T47D (cell line): Measurements from ENCODE around the gene GCC2.

Experiments used
- DNase-seq, 2 experiments: peaks; one replicate each; pipeline versions ENCODE4 v3.0.0 to v3.0.0-alpha.2; 2011 to 2012; ENCODE audit warnings: low read depth in 1 of 2, low spot score in 1 of 2
- JUND ChIP-seq: IDR thresholded peaks from 2 replicates; pipeline ENCODE4 v1.6.1; 2012; ENCODE audit warnings: low read depth
- in situ Hi-C: cut with HindIII; loops from 2 replicates; pipeline ENCODE4 v1.10.0; 2016; ENCODE audit warnings: low sequenced_read_pairs, low pct_unique_long_range_greater_than_20kb

Gene GCC2

DNA sequence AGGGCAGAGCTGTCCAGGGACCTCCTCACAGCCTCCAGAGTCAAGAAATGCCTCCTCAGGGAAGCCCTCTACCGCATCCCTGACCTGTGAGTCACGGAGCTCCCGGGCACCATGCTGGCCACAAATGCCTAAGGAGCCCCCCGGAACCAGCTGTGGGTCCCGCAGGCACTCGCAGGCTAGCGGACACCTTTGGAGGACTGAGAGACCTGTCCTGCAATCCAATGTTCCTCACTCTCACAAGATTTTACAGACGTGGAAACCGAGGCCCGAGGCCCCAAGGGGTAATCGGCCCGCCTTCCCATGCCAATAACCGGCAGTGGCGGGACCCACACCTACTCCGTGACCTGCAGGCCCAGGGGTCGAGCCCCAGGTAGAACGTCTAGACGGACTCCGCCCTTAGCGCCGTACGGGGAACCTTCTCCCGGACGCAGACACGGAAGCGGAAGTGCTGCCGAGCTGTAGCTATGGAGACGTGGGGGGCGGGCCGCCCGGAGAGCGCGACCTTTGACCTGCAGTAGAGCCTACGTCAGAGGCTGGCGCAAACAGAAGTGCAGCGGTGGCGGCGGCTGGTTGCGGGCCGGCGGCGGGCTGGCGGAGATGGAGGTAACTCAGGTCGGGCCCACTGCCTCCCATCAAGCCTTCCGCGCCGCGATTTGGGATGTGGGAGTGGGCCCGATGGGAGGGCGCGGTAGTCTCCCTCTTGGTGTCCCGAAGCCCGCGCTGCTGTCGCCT, at the start of gene GCC2:
Gene GCC2, plus strand, starts transcription at position 529 of the 732 bp plus-strand sequence. Its CDS starts 69 bp downstream, at position 598.
- in situ Hi-C loops, result no loop called here
- no peak for TF ChIP-seq JUND

DNA sequence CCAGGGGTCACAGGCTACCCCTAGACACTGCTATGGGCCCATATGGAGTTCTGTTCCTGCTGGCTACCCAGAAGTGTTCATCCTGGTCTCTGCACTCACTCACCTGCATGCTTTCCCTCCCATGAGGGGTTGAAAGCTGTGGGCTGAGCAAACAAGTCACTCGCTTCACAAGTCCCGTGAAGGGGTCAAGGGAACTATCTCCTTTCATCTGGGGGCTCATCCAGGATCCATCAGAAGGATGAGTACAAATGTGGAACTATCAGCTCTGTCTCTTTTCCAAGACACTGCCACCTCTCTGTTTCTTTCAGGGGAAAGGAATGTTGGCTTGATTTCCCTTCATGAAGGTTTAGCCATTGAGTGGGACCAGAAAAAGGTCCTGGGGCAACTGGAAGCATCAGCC, 49.5 kb upstream of the GCC2 start:
- in situ Hi-C loops, result no loop called here
- no peak for TF ChIP-seq JUND
- no peak for DNase-seq

More for the DNA sequence above, at the start of gene GCC2:
- peak; percentile 52 to 93 for DNase-seq

GRCh38 chr2:108401800-108402199, 47.2 kb upstream of the GCC2 start:
- in situ Hi-C loops, result no loop called here
- no peak for TF ChIP-seq JUND
- DNase-seq, result no peak

DNA sequence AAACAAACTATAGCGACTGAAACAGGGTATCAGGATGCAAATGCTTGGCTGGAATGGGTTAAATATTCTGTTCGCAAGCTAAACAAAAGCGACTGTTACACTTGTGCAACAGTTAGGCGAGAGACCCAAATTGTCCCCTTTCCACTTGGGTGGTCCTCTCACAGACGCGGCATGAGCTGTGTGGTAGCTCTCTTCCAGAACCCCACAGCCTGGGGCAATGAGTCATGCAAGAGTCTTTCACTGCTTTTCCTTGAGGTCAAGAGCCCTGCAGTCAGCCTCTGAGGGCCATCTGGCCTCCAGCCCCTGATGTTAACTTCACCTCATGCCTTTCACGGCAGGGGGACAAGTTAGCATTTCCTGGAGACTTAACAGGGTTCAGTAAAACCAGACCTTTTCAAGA, 45.5 kb upstream of the GCC2 start:
- TF ChIP-seq JUND, result no peak
- DNase-seq, result no peak
- in situ Hi-C loops, result no loop called here

DNA sequence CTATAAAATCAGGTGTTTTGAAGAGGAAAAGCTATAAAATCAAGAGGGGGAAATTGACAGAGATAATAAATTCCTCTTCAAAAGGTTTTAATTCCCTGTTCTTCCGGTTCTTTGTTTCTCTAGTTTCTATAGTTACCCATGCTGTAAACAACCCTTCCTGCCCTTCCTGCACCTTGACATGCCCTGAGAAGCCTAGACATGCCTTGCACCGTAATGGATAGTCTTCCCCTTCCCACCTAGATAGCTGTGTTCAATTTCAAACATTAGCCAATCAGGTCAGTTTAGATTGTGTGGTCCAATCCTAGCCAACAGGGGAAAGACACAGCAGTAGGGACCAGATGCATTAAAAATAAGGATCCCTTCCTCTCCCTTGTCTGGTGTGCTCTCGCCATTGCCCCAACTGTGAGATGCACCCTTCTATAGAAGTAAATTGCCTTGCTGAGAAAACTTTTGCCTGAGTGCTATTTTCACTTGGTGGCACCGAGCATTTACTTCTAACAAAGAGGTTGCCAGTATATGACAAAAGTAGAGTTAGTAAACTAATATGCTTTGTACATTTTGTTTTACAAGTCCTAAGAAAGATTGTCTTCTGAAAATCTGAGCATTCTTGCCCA, 44.1 kb upstream of the GCC2 start:
- in situ Hi-C loops, result no loop called here
- DNase-seq, result no peak
- no peak for TF ChIP-seq JUND

DNA sequence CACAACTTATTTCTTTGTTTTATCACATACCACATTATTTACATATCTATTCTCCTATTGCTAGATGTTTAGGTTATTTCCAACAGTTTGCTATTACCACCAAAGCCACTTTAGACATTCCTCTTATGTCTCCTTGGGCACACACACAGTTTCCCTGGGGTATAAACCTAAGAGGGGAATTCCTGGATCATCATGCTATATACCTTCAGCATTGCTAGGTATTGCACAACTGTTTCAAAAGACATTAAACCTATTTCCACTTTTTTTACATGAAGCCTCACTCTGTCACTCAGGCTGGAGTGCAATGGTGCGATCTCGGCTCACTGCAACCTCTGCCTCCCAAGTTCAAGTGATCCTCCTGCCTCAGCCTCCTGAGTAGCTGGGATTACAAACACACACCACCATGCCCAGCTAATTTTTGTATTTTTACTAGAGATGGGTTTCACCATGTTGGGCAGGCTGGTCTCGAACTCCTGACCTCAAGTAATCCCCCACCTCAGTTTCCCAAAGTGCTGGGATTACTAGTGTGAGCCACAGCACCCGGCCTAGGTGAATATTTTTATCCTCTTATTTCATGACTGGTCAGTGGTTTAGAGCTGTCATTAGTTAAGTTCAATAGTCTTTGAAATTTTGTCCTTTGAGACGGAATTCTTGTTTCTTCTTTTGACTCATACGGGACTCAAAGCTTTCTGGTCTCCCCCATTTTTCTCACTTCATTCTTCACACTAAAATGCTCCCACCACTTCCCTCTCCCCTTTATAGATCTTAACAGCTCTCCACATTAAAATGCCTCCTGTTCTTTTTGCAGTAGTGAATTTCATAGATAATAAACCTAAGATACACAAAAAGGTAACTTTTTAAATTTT, 40.9 kb upstream of the GCC2 start:
- TF ChIP-seq JUND, result no peak
- in situ Hi-C loops, result no loop called here
- DNase-seq, result no peak

DNA sequence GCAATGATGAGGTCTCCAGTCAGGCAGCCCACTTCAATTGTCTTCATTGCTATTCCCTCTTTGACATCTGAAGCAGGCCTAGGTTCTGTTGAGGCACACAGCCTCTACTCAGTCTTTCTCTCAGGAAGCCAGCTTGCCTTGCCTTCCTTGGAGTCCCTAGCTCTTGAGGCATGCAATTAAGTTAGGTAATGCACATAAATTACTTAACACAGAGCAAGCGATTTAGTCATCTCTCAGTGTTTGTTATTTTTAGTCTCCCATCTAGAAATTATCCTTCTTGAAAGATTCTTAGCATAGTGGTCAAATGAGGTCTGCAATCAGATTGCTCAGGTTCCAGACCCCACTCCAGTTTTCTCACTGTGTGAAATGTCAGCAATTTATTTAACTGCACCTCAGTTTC, 39.2 kb upstream of the GCC2 start:
- in situ Hi-C loops, result no loop called here
- no peak for DNase-seq
- TF ChIP-seq JUND, result no peak

DNA sequence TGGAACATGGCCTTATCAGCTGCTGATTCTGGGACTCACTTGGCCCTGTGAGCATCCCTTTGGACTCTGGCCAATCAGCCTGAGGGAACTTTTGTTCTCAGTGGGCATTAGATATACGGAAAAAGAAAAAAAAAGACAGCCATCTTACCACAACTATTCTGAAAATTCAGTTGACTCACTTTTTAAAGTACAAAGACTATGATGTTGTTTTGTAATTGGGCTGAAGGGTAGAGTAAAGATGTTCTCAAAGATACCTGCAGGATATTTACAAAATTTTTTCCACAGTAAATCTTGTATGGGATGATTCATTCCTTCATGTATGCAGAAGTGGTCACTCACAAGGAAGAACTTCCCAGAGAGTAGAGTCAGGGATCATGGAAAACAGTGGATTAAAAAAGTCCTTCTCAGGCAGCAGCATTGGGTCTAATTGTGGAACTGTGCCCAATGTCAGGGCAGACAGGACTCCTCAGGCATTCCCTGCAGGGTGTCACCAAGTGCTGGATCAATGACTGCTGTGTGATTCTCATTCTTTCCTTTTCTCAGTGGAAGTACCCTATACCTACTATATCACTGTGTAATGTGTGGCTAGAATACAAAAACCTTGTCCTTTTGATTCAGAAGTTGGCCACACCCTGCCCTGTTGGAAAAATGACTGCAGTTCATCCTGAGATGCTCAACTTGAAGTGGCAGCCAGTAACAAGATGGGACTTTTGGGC, 35.9 kb upstream of the GCC2 start:
- peak in 1 of 2 experiments; percentile 19 for DNase-seq
- no peak for TF ChIP-seq JUND
- in situ Hi-C loops, result no loop called here

DNA sequence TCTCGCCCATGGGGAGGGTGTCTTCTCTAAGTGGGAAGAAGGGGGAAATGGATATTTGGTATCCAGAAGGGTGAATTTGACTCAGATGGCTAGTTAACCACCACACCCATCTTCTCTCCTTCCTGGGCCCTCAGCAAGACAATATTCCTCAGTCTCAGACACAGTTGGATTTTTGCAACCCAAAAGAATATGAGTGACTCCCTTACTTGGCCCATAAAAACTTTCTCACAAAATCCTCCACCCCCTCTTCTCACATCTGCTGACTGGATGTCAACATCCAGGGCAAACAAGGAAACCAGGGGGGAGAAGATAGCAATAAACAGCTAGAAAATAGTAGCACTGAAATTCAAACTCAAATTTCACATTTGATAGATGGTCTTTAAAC, 35.3 kb upstream of the GCC2 start:
- in situ Hi-C loops, result no loop called here
- no peak for TF ChIP-seq JUND
- DNase-seq, result no peak

DNA sequence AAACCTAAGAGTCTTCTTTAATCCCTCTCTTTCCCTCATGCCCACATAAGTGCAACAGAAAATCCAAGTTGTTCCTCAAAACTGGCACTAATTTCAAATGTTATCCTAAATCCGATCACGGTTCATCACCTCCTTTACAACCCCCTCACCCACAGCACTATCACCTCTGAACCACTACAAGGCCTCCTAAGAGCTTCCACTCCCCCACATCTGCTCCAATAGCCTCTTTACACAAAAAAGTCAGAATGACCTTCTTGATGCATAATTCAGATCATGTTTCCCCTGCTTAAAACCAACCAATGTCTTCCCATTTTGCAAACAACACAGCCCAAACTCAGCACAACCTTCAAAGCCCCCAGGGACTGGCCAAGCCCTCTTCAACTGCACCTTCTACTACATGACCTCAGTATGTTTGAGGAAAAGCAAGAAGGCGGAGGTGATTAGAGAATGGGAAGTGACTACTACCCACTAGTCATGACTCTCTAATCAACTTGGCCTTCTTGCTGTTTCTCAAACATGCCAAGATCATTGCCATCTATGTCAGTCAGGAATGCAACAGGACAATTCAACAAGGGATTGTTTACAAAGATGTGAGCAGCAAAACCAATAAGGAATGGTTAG, 34.6 kb upstream of the GCC2 start:
- in situ Hi-C loops, result no loop called here
- DNase-seq, result no peak
- TF ChIP-seq JUND, result no peak

GRCh38 chr2:108414945-108415344, 34.1 kb upstream of the GCC2 start:
- in situ Hi-C loops, result no loop called here
- no peak for DNase-seq
- no peak for TF ChIP-seq JUND

- DNase-seq, result peak in 1 of 2 experiments; percentile 45
- in situ Hi-C loops, result no loop called here
- TF ChIP-seq JUND, result no peak
Measured at GRCh38 chr2:108417254-108417653, 31.8 kb upstream of the GCC2 start.
